Ovary (tissue), 9 donors: ENCODE results near the gene PADI1. TPM values are rescaled to one million over a fixed set of nuclear protein-coding genes. Genes with fewer than 3 reads are reported as not detected.

Experiments
- DNase-seq, 5 donors: peaks; one replicate each; pipeline ENCODE4 v3.0.0-alpha.2; 2019 to 2020
- H3K27ac ChIP-seq, 2 donors: fragments of 200-600 bp; one replicate each; pipeline versions ENCODE4 v1.5.1 to v1.8.0; 2019 to 2022
- H3K27me3 ChIP-seq: fragments of 200-600 bp; one replicate; pipeline ENCODE4 v1.8.0; 2022
- H3K36me3 ChIP-seq: fragments of 200-600 bp; sonication (generic); one replicate; pipeline ENCODE4 v1.5.1; 2019
- H3K4me1 ChIP-seq: one replicate; pipeline ENCODE4 v1.8.1; 2013; ENCODE audit warnings: mild to moderate bottlenecking, moderate library complexity; ENCODE audit not compliant: insufficient read depth
- H3K4me3 ChIP-seq: fragments of 200-600 bp; sonication (generic); one replicate; pipeline ENCODE4 v1.5.1; 2017
- H3K9me3 ChIP-seq, 2 donors: fragments of 200-600 bp in 1 of 2; sonication (generic) in 1 of 2; one replicate each; pipeline versions ENCODE4 v1.5.1 to v1.8.1; 2013 to 2019; ENCODE audit warnings: mild to moderate bottlenecking in 1 of 2, moderate library complexity in 1 of 2
- CTCF ChIP-seq, 3 donors: fragments of 450-650 bp in 2 of 3; fragments of 200-600 bp in 1 of 3; IDR thresholded peaks; one replicate each; pipeline versions ENCODE4 v1.5.1 to v1.8.0; 2016 to 2022; ENCODE audit warnings: antibody characterized with exemption in 3 of 3, mild to moderate bottlenecking in 1 of 3
- EP300 ChIP-seq: sonication (generic); formaldehyde crosslinking; IDR thresholded peaks from one replicate; pipeline ENCODE4 v1.6.1; 2017; ENCODE audit warnings: antibody characterized with exemption
- POLR2A ChIP-seq: fragments of 450-650 bp; IDR thresholded peaks from one replicate; pipeline ENCODE4 v1.6.1; 2017; ENCODE audit warnings: antibody characterized with exemption, mild to moderate bottlenecking, moderate library complexity
- WGBS, 3 donors: extraction: QIAGEN DNeasy Blood & Tissue Kit in 1 of 3; methylation state at CpG; one replicate each; pipeline versions ENCODE4 v1.1.5 to v1.1.7; 2013 to 2017; 5-methylcytosine and 5-hydroxymethylcytosine counted together
- intact Hi-C, 4 donors: fragments of 100-400 bp; cut with DNase I; formaldehyde crosslinking; loops; one replicate each; pipeline versions ENCODE4 v1.11.0 to v1.15.1; 2022 to 2023
- polyA plus RNA-seq, 2 donors: library from polyadenylated mRNA; stranded (reverse); fragments of 200-250 nt in 1 of 2; fragments of 350-450 nt in 1 of 2; fragmentation: Illumina TruSeq in 1 of 2; extraction: RNeasy Lipid Tissue Mini Kit (QIAGEN cat#74804) in 1 of 2; gene quantifications; one replicate each; pipeline ENCODE4 v1.2.3, GENCODE V29; 2013 to 2014
- total RNA-seq, 7 donors: library from RNA; depleted of rRNA in 2 of 7; stranded (reverse); fragments of >200 nt in 2 of 7; fragmentation: NEBNext Ultra II Directional in 3 of 7; extraction: Animal tissue kit (Norgen Biotek cat#: 25700) in 3 of 7; gene quantifications; one replicate each; pipeline versions ENCODE4 v1.1.0 to v1.2.4, GENCODE V29; 2016 to 2023
- donor health status: DM: no; HTN: no; CAD: no; lungs with moderate emphysema.
- donor health status: DM: no; HTN: no; CAD: no.
- donor health status: Bipolar disorder and iron deficiency.
- donor health status: DM: yes; HTN: yes; CAD: no.
- donor health status: DM: no; HTN: no; CAD: no.
- donor health status: DM: yes; HTN: yes; CAD: no.

PADI1 gene
- total and polyA plus RNA-seq, 9 donors, result 0.07 TPM; not detected in 8

GRCh38 chr1:17177651-17178050 is 27.3 kb upstream of the PADI1 start:
- intact Hi-C loops, result no loop called here
- TF ChIP-seq POLR2A (no peak), CTCF (IDR thresholded peaks at IDR 0.05) (no peak), EP300 (no peak)
- H3K36me3 ChIP-seq, result no peaks in the 10 kb centered on the region
- WGBS, 3 donors, result 49 to 77% (median 65%) methylated on average over 1 of the region's 1 CpG
- no peak overlapping the region for H3K4me3 ChIP-seq
- no peak for DNase-seq
- no peaks in the 10 kb centered on the region for H3K27me3 ChIP-seq
- H3K9me3 ChIP-seq, result no peaks in the 10 kb centered on the region
- no peak overlapping the region for H3K27ac ChIP-seq
- no peaks in the 10 kb centered on the region for H3K4me1 ChIP-seq

- H3K27me3 ChIP-seq, result no peaks in the 10 kb centered on the region
- 35 to 48% (median 44%) methylated on average over 6 of the region's 6 CpGs for WGBS, 3 donors
- H3K4me3 ChIP-seq, result no peak overlapping the region
- DNase-seq, result no peak
- no peak for TF ChIP-seq POLR2A
- no peak for TF ChIP-seq EP300
- TF ChIP-seq CTCF (IDR thresholded peaks at IDR 0.05), result no peak
- intact Hi-C loops, result no loop called here
- H3K27ac ChIP-seq, result no peak overlapping the region
- no peaks in the 10 kb centered on the region for H3K36me3 ChIP-seq
- no peaks in the 10 kb centered on the region for H3K9me3 ChIP-seq
- H3K4me1 ChIP-seq, result no peaks in the 10 kb centered on the region
These were observed 23.0 kb upstream of the PADI1 start for GRCh38 chr1:17181781-17182464.

- no peaks in the 10 kb centered on the region for H3K4me1 ChIP-seq
- H3K9me3 ChIP-seq, result no peaks in the 10 kb centered on the region
- H3K4me3 ChIP-seq, result no peak overlapping the region
- TF ChIP-seq EP300 (no peak), POLR2A (no peak), CTCF (IDR thresholded peaks at IDR 0.05) (no peak)
- WGBS, 3 donors, result 88 to 94% (median 89%) methylated on average over 11 to 12 of the region's 12 CpGs
- H3K27me3 ChIP-seq, result no peaks in the 10 kb centered on the region
- H3K27ac ChIP-seq, result no peak overlapping the region
- DNase-seq, result no peak
- intact Hi-C loops, result no loop called here
- no peaks in the 10 kb centered on the region for H3K36me3 ChIP-seq
These were observed 21.4 kb upstream of the PADI1 start for GRCh38 chr1:17183388-17184160.

GRCh38 chr1:17184161-17184665 is 20.7 kb upstream of the PADI1 start:
- H3K9me3 ChIP-seq, result no peaks in the 10 kb centered on the region
- TF ChIP-seq CTCF (IDR thresholded peaks at IDR 0.05) (no peak), EP300 (no peak), POLR2A (no peak)
- intact Hi-C loops, result no loop called here
- H3K27ac ChIP-seq, result no peak overlapping the region
- H3K4me3 ChIP-seq, result no peak overlapping the region
- DNase-seq, result no peak
- H3K36me3 ChIP-seq, result no peaks in the 10 kb centered on the region
- H3K4me1 ChIP-seq, result no peaks in the 10 kb centered on the region
- WGBS, 3 donors, result 66 to 87% (median 75%) methylated on average over 7 of the region's 7 CpGs
- no peaks in the 10 kb centered on the region for H3K27me3 ChIP-seq
